Gastrocnemius medialis (tissue), 4 donors: Measurements from ENCODE around the gene C12orf56. TPM values are rescaled to one million over a fixed set of nuclear protein-coding genes. Genes with fewer than 3 reads are reported as not detected.

Experiments
- ATAC-seq, 2 donors: fragments of 150-250 bp; one replicate each; pipeline ENCODE4 v1.9.1; 2016
- DNase-seq, 2 donors: peaks; one replicate each; pipeline ENCODE4 v3.0.0-alpha.2; 2019
- H3K27ac ChIP-seq, 4 donors: fragments of 200-600 bp; sonication (generic); 1 replicate in 1 of 4; 2 replicates in 3 of 4; pipeline ENCODE4 v1.5.1; 2016 to 2018; ENCODE audit warnings: mild to moderate bottlenecking in 2 of 4, moderate library complexity in 1 of 4
- H3K27me3 ChIP-seq, 3 donors: fragments of 200-600 bp; sonication (generic) in 2 of 3; 1 replicate in 1 of 3; 2 replicates in 2 of 3; pipeline versions ENCODE4 v1.5.1 to v1.6.0; 2016 to 2019; ENCODE audit warnings: mild to moderate bottlenecking in 1 of 3, moderate library complexity in 1 of 3
- H3K36me3 ChIP-seq, 2 donors: fragments of 200-600 bp; sonication (generic) in 1 of 2; one replicate each; pipeline ENCODE4 v1.5.1; 2017 to 2018
- H3K4me1 ChIP-seq, 2 donors: fragments of 200-600 bp; sonication (generic) in 1 of 2; one replicate each; pipeline ENCODE4 v1.5.1; 2016 to 2017; ENCODE audit warnings: mild to moderate bottlenecking in 2 of 2
- H3K4me3 ChIP-seq, 4 donors: fragments of 200-600 bp; sonication (generic) in 3 of 4; 1 replicate in 1 of 4; 2 replicates in 3 of 4; pipeline ENCODE4 v1.5.1; 2016 to 2019; ENCODE audit warnings: mild to moderate bottlenecking in 2 of 4
- H3K9me3 ChIP-seq, 3 donors: fragments of 200-600 bp; sonication (generic) in 2 of 3; 1 replicate in 1 of 3; 2 replicates in 2 of 3; pipeline ENCODE4 v1.5.1; 2016 to 2019
- CTCF ChIP-seq, 5 experiments: fragments of 450-650 bp in 3 of 5; fragments of 200-600 bp in 2 of 5; sonication (generic) in 2 of 5; IDR thresholded peaks in 4 of 5; conservative IDR thresholded peaks in 1 of 5; 1 replicate in 4 of 5; 2 replicates in 1 of 5; pipeline ENCODE4 v1.5.1; 2016 to 2019; ENCODE audit warnings: antibody characterized with exemption in 5 of 5, mild to moderate bottlenecking in 3 of 5, moderate library complexity in 3 of 5
- POLR2A ChIP-seq, 2 donors: fragments of 450-650 bp; IDR thresholded peaks; one replicate each; pipeline ENCODE4 v1.6.1; 2017; ENCODE audit warnings: antibody characterized with exemption in 2 of 2, mild to moderate bottlenecking in 2 of 2, moderate library complexity in 2 of 2
- in situ Hi-C, 4 donors: fragments of 200-750 bp; cut with MboI; loops; one replicate each; pipeline versions ENCODE4 v1.15.0 to v1.8.0; 2017; ENCODE audit warnings: low sequenced_read_pairs in 4 of 4
- intact Hi-C: fragments of 100-400 bp; cut with DNase I; formaldehyde crosslinking; loops from one replicate; pipeline ENCODE4 v1.15.1; 2023; ENCODE audit warnings: low total_unique reads
- total RNA-seq, 4 donors: library from RNA; depleted of rRNA; stranded (reverse); fragments of >200 nt; gene quantifications; one replicate each; pipeline versions ENCODE4 v1.1.0 to v1.2.3, GENCODE V29; 2016

The C12orf56 gene
- total RNA-seq, 4 donors from 2014 or later = not detected

GRCh38 chr12:64216239-64216638 is 174.3 kb downstream of the C12orf56 start:
- Histone ChIP-seq H3K36me3 (peaks cover 0 to 35% of the 10 kb centered on the region in 2 donors), H3K27ac (no peak overlapping the region), H3K4me3 (no peak overlapping the region), H3K27me3 (no peaks in the 10 kb centered on the region), H3K4me1 (peaks cover 6 to 8% of the 10 kb centered on the region in 2 donors), H3K9me3 (no peaks in the 10 kb centered on the region)
- DNase-seq (no peak), ATAC-seq (no peak)
- TF ChIP-seq CTCF (IDR thresholded peaks at IDR 0.05 in 4 of 5, conservative IDR thresholded peaks at IDR 0.05 in 1 of 5) (no peak), POLR2A (IDR thresholded peaks at IDR 0.05) (no peak)
- intact Hi-C loops = no loop called here
- in situ Hi-C loops = no loop called here

Other genes starting within 250 kb of the C12orf56 start
- 10 to 100 TPM in 2 of 4 donors, 1 to 10 TPM in 2; 5.1 to 17.9 (median 11.0) TPM for gene KICS2, start 168.5 kb downstream of the C12orf56 start, total RNA-seq
- 10 to 100 TPM; 21.1 to 27.1 (median 25.1) TPM for gene XPOT, start 13.6 kb upstream of the C12orf56 start, total RNA-seq
- 10 to 100 TPM; 20.1 to 40.8 (median 27.6) TPM for gene TBK1, start 61.4 kb upstream of the C12orf56 start, total RNA-seq
- gene RASSF3, start 219.7 kb upstream of the C12orf56 start, total RNA-seq = 10 to 100 TPM in 1 of 4 donors, 1 to 10 TPM in 3; 5.2 to 11.5 (median 7.0) TPM